Measurements from ENCODE around the gene ARHGAP26.

DNA sequence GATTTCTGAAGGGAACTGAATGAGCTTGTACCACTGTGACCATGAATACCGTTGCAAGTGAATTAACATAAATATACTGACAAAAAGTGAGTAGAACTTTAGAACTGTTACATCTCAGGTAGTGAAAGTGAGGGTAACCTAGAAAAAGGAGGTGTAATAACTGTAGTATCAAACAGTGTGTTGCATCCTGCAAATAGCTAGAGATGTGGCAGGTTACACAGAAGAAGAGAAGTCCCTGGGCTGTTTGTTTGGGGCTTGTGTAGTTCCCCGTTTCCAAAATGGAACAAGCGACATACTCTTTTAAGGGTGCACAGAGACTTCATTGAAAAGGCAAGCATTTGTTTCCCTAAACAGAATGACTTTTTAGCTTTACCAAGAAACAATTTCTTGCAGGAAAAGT lies 418.5 kb downstream of the ARHGAP26 start:
- TF ChIP-seq, protein P1, sequence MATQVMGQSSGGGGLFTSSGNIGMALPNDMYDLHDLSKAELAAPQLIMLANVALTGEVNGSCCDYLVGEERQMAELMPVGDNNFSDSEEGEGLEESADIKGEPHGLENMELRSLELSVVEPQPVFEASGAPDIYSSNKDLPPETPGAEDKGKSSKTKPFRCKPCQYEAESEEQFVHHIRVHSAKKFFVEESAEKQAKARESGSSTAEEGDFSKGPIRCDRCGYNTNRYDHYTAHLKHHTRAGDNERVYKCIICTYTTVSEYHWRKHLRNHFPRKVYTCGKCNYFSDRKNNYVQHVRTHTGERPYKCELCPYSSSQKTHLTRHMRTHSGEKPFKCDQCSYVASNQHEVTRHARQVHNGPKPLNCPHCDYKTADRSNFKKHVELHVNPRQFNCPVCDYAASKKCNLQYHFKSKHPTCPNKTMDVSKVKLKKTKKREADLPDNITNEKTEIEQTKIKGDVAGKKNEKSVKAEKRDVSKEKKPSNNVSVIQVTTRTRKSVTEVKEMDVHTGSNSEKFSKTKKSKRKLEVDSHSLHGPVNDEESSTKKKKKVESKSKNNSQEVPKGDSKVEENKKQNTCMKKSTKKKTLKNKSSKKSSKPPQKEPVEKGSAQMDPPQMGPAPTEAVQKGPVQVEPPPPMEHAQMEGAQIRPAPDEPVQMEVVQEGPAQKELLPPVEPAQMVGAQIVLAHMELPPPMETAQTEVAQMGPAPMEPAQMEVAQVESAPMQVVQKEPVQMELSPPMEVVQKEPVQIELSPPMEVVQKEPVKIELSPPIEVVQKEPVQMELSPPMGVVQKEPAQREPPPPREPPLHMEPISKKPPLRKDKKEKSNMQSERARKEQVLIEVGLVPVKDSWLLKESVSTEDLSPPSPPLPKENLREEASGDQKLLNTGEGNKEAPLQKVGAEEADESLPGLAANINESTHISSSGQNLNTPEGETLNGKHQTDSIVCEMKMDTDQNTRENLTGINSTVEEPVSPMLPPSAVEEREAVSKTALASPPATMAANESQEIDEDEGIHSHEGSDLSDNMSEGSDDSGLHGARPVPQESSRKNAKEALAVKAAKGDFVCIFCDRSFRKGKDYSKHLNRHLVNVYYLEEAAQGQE (IDR thresholded peaks at IDR 0.05; ENCODE audit: insufficient read depth in 1 of 2, low read depth in 2 of 2, low read length in 2 of 2): no peak
- TF ChIP-seq POLR2AphosphoS5 (IDR thresholded peaks at IDR 0.05; ENCODE audit: low read depth, low read length): no peak

All from PFSK-1 (cell line).